ENCODE data around the gene PHOSPHO2.

DNA sequence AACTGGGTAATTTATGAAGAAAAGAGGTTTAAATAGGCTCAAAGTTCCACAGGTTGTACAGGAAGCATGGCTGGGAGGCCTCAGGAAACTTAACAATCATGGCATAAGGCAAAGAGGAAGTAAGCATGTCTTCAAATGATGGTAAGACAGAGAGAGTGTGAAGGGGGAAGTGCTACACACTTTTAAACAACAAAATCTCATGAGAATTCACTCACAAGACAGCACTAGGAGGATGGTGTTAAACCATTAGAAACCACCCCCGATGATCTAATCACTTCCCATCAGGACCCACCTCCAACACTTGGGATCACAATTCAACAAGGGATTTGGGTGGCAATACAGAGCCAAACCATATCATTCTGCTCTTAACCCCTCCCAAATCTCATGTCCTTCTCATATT, 34.9 kb upstream of the PHOSPHO2 start:
- TF ChIP-seq, protein P1, sequence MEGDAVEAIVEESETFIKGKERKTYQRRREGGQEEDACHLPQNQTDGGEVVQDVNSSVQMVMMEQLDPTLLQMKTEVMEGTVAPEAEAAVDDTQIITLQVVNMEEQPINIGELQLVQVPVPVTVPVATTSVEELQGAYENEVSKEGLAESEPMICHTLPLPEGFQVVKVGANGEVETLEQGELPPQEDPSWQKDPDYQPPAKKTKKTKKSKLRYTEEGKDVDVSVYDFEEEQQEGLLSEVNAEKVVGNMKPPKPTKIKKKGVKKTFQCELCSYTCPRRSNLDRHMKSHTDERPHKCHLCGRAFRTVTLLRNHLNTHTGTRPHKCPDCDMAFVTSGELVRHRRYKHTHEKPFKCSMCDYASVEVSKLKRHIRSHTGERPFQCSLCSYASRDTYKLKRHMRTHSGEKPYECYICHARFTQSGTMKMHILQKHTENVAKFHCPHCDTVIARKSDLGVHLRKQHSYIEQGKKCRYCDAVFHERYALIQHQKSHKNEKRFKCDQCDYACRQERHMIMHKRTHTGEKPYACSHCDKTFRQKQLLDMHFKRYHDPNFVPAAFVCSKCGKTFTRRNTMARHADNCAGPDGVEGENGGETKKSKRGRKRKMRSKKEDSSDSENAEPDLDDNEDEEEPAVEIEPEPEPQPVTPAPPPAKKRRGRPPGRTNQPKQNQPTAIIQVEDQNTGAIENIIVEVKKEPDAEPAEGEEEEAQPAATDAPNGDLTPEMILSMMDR (conservative IDR thresholded peaks at IDR 0.05; ENCODE audit: low read depth in 2 of 2), result no peak
- no peak for TF ChIP-seq EZH2 (IDR thresholded peaks at IDR 0.05; ENCODE audit: low read depth, unreplicated experiment)
- no peak for TF ChIP-seq POLR2AphosphoS5 (IDR thresholded peaks at IDR 0.05; ENCODE audit: low read depth)
- TF ChIP-seq, protein P2, sequence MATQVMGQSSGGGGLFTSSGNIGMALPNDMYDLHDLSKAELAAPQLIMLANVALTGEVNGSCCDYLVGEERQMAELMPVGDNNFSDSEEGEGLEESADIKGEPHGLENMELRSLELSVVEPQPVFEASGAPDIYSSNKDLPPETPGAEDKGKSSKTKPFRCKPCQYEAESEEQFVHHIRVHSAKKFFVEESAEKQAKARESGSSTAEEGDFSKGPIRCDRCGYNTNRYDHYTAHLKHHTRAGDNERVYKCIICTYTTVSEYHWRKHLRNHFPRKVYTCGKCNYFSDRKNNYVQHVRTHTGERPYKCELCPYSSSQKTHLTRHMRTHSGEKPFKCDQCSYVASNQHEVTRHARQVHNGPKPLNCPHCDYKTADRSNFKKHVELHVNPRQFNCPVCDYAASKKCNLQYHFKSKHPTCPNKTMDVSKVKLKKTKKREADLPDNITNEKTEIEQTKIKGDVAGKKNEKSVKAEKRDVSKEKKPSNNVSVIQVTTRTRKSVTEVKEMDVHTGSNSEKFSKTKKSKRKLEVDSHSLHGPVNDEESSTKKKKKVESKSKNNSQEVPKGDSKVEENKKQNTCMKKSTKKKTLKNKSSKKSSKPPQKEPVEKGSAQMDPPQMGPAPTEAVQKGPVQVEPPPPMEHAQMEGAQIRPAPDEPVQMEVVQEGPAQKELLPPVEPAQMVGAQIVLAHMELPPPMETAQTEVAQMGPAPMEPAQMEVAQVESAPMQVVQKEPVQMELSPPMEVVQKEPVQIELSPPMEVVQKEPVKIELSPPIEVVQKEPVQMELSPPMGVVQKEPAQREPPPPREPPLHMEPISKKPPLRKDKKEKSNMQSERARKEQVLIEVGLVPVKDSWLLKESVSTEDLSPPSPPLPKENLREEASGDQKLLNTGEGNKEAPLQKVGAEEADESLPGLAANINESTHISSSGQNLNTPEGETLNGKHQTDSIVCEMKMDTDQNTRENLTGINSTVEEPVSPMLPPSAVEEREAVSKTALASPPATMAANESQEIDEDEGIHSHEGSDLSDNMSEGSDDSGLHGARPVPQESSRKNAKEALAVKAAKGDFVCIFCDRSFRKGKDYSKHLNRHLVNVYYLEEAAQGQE (IDR thresholded peaks at IDR 0.05; ENCODE audit: unreplicated experiment), result no peak
- no peak for TF ChIP-seq EZH2phosphoT487 (IDR thresholded peaks at IDR 0.05; ENCODE audit: unreplicated experiment)
- no peak for TF ChIP-seq CREB1 (CRISPR knock-in tag; IDR thresholded peaks at IDR 0.05; ENCODE audit: low read depth)
- TF ChIP-seq JUNB (IDR thresholded peaks at IDR 0.05; ENCODE audit: unreplicated experiment), result no peak
